HT-29 (cell line): ENCODE results near the gene ARSI. TPM values are rescaled to one million over a fixed set of nuclear protein-coding genes. Genes with fewer than 3 reads are reported as not detected.

Source experiments
- DNase-seq: peaks from one replicate; pipeline ENCODE4 v3.0.0-alpha.2; 2015; ENCODE audit warnings: low spot score
- total RNA-seq: library from RNA; depleted of rRNA; stranded (reverse); fragments of >200 nt; shearing (Covaris generic); gene quantifications from 2 replicates; pipeline ENCODE4 v1.2.3, GENCODE V29; 2014; rRNA removed

The ARSI gene
- total RNA-seq, result not detected in 2 replicates

GRCh38 chr5:150302301-150303069, at the start of gene ARSI:
Gene ARSI (minus strand): TSS chr5:150302905. CDS start chr5:150302373, 532 bp downstream.
- DNase-seq, result no peak

GRCh38 chr5:150350524-150351344, 48.0 kb upstream of the ARSI start:
- peak; percentile 75 for DNase-seq

- no peak for DNase-seq
Observed at GRCh38 chr5:150349681-150350275, 47.1 kb upstream of the ARSI start.

- no peak for DNase-seq
Observed at GRCh38 chr5:150347451-150347850, 44.7 kb upstream of the ARSI start.

GRCh38 chr5:150347003-150347402, 44.3 kb upstream of the ARSI start:
- DNase-seq, result no peak

GRCh38 chr5:150346592-150346991, 43.9 kb upstream of the ARSI start:
- DNase-seq, result no peak

- DNase-seq, result no peak
Observed at GRCh38 chr5:150345716-150346115, 43.0 kb upstream of the ARSI start.

- DNase-seq, result no peak
Observed at GRCh38 chr5:150343994-150344631, 41.4 kb upstream of the ARSI start.

- no peak for DNase-seq
Observed at GRCh38 chr5:150342583-150342982, 39.9 kb upstream of the ARSI start.

GRCh38 chr5:150341989-150342388, 39.3 kb upstream of the ARSI start:
- DNase-seq, result no peak

GRCh38 chr5:150341331-150341730, 38.6 kb upstream of the ARSI start:
- DNase-seq, result no peak

GRCh38 chr5:150340614-150341255, 38.0 kb upstream of the ARSI start:
- no peak for DNase-seq

GRCh38 chr5:150339841-150340240, 37.1 kb upstream of the ARSI start:
- DNase-seq, result no peak

GRCh38 chr5:150339165-150339564, 36.5 kb upstream of the ARSI start:
- DNase-seq, result no peak

- no peak for DNase-seq
Observed at GRCh38 chr5:150338546-150338945, 35.8 kb upstream of the ARSI start.

GRCh38 chr5:150335778-150336177, 33.1 kb upstream of the ARSI start:
- DNase-seq, result no peak

GRCh38 chr5:150333400-150333799, 30.7 kb upstream of the ARSI start:
- no peak for DNase-seq

GRCh38 chr5:150329881-150330876, 27.5 kb upstream of the ARSI start:
- no peak for DNase-seq

- DNase-seq, result no peak
Observed at GRCh38 chr5:150329038-150329437, 26.3 kb upstream of the ARSI start.

GRCh38 chr5:150328515-150328914, 25.8 kb upstream of the ARSI start:
- no peak for DNase-seq
